Tongue (tissue), 2 donors: ENCODE data around the gene DDOST. TPM values are rescaled to one million over a fixed set of nuclear protein-coding genes. Genes with fewer than 3 reads are reported as not detected.
"Not testable (repeated sequence)": the region's sequence is repeated elsewhere in the genome, so short reads cannot be mapped to it uniquely, and the experiment has no call there.

Experiments
- DNase-seq: peaks from one replicate; pipeline ENCODE4 v3.0.0-alpha.2; 2015
- total RNA-seq: library from RNA; depleted of rRNA; stranded (reverse); fragments of >200 nt; gene quantifications from one replicate; pipeline ENCODE4 v1.2.3, GENCODE V29; 2014

The DDOST gene
- total RNA-seq, 1 donor from 2014 or later: 124 TPM

DNA sequence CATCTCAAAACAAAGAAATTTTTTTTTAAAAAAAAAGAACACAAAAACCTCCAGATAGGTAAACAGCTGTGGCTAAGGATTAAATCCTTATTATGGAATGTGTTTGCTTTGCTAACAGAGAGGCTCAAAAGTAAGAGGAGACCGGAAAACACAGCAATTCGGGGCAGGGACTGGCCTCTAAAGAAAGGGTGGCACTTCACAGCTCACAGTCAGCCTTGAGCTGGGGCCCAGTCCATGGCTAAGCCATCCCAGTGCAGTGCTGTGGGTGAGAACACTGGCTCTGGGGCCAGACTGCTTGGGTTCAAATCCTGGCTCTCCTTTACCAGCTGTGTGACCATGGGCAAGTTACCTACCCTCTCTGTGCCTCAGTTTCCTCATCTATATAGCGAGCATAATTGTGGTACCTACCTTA, 28.5 kb upstream of the DDOST start:
- no peak for DNase-seq

DNA sequence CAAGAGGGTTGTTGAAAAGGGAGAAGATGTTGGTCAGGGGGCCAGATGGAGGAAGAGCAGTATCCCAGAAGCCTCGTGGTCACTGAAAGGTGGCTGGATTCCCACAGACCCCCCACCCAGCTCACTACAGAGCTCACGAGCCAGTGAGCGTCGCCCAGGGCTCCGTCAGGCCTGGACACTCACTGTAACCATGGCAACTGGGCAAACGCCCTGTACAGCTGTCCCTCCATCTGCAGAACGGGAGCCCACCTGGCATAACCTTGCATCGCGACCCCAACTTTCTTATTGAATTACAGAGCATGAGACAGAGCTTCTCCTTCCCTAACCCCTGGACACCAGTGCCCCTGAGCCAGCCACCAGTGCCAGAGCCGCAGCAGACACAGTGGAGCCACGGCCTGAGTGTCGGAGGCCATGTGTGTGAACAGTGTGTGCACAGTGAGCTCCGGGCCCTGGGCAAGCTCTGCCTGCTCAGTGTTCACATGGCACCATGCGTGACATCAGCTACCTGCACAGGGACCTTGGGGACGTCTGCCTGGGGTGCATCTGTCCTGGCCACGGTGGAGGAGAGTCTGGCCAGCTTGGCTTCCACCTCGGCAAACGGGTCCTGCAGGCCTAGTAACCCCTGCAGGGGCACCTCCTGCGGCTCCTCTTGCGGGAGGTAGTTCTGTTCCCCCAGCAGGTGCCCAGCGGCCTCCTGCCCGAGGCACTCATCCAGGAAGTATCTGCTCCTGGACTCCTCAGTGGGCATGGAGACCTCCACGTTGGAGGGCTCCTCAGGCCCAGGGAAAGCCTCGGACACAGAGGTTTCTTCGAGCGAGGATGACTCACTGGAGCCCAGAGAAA, 25.9 kb upstream of the DDOST start:
- DNase-seq: no peak

DNA sequence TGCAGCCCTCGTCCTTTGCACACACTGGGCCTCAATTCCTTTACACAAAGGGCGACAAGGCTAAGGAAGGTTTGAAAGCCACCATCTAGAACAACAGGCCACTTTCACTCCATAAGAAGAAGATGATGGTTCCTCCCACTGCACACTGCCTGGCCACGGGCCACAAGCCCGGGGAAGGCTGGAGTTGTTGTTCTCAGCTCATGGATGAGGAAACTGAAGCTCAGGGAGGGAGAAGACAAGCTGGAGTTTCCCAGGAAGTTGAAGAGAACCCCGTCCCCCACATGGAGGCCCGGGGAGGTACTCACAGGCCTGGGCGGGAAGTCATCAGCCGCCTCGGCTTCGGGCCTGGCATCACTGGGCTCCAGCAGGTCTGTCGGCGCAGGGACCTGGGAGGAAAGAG, 24.6 kb upstream of the DDOST start:
- no peak for DNase-seq

DNA sequence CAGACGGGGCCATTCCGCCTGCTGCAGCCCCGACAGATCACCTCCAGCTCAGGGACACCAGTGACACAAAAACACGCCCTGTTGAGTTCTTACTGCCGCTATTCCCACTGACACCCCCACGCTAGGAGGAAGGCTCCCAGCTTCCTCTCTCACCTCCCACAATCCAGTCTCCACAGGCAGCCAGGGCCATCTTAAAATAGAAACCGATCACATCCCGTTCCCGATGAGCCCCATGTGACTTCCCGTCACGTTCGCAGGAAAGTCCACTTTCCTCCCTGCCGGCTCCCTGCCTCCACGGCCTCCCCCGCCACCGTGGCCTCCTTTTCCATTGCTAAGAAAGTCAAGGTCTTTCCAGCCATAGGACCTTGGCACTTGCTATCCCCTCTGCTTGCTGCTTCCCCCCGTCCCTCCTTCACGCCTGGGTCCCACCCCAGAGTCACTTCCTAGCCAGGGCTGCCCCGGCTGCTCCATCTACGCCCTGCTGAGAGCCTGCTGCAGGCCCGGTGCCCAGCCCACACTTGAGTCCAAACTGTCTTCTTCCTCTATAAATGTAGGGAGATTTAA, 24.0 kb upstream of the DDOST start:
- no peak for DNase-seq

DNA sequence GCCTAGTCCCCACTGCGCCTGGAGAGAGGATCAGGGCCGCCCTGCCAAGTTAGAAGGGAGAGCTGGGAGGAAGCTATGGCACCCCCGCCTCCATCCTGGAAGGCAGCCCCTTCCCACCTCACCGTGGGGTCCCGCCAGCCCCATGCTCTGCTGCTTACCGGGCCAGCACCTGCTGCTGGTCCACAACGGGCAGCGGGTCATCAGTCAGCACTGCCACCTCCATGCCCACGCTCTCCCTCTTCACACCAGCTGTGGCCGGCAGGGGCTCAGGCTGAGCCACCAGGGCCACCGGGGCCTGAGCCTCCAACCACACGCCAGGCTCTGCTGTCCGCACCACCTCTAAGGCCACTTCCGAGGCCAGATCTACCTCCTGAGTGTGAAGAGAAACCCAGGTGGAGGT, 23.5 kb upstream of the DDOST start:
- DNase-seq: no peak

DNA sequence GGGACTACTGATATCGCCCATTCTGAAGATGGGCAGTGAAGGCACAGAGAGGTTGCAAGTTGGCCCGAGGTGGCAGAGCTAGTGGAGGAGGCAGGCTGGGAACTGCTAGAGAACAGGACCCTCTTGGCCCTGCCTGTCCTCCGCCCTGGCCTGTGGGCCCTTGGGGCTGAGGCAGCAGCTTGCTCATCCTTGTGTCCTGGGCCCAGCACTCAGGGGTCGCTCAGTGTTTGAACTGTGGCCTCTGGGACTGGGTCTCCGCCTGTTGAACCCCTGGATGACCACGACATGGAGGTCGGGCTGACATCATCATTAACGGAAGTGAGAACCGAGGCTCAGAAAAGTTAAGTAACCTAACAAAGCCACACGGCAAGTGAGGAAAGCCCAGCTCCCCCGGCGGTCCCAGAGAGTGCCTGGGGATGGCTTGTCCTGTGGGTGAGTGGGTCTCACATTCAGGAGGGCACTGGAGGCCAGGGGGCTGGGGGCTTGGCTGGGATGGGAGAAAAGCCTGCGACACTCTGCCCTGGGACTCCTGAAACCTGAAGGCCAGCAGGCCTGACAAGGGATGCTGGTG, 23.0 kb upstream of the DDOST start:
- no peak for DNase-seq

DNA sequence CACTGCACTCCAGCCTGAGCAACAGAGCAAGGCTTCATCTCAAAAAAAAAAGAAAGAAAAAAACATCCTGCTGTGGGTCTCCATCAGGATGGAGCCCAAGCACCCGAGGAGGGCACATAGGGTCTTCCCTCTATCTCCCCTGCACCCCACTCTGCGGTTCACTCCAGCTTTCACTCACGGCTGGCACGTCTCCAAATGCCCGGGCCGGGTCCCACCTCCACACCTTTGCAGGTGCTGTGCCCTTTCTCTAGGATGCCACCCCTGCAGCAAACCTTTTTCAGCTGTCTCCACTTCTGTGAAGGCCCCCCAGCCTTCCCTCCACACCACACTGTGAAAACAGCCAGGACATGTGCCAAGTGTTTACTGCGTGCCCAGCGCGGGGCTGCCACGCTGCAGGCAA, 22.4 kb upstream of the DDOST start:
- no peak for DNase-seq

DNA sequence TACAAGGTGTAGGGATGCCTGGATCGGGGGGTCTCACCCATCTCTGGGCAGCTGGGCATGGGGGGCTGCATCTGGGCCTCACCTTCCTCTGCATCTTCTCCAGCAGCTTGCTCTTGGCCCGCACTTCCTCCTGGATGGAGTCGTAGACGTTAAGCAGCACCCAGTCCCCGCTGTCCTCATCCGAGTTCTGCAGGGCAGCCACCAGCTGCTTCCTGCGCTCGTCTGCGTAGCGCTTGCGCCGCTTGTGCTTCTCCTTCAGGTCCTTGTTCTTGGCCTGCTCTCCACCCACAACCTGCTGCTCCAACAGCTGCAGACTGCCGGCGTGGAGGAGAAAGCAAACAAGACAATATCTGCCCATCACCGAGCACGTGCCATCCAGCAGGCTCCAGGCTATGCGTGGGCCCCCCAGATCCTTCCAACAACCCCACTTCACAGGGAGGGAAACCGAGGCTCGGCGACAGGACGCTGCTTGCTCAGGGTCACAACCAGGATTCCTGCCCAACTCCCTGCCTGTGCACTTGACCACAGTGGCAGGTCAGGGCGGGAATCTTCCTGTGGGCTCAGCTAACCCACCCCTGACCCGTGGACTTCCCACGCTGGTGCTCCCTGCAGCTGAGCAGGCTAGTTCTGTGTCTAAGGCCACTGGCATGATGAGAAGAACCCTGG, 21.5 kb upstream of the DDOST start:
- DNase-seq: peak; percentile 34

DNA sequence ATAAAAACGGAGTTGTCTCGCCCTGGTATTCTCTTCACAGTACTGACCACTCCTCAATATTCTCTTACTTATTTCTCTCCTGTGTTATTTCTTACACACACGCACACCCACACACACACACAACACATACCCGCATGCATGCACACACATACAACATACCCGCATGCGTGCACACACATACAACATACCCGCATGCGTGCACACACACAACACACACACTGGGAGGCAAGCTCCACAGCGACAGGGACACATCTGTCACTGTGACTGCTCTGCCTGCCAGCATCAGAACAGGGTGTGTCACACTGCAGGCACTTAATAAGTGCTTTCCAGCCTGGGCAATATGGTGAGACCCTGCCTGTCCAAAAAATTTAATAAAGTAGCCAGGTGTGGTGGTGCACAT, 20.8 kb upstream of the DDOST start:
- no peak for DNase-seq

DNA sequence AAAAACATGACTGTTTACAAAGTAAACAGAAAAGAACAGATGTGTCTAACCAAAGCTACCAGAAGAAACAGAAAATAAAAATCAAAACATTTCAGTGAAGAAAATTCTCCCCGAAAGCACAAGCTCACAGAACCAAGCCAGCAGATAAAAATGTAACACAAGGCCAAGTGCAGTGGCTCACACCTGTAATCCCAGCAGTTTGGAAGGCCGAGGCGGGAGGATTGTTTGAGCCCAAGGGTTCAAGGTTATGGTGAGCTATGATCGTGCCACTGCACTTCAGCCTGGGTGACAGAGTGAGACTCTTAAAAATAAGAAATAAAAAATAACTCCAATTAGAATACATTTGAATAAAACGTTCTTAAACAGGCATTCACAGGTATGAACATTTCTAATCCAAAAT, 19.1 kb upstream of the DDOST start:
- DNase-seq: no peak

DNA sequence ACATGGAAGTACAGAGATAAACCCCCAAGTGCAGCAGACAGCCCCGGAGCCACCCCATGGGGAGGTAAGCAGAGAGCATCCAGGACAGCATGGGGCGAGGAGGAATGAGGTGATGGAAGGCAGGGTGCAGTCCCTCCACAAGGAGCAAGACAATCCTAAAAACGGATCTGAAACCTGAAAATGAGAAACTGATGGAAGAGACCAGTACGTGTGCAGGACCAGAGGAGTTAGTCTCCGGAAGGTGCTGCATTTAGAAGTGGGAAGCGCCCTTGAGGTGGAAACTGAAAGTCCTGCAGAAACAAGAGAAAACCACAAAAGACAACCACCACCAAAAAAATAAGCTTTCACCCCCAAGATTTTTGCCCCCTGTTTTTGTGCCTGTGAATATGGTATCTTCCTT, 17.4 kb upstream of the DDOST start:
- no peak for DNase-seq

DNA sequence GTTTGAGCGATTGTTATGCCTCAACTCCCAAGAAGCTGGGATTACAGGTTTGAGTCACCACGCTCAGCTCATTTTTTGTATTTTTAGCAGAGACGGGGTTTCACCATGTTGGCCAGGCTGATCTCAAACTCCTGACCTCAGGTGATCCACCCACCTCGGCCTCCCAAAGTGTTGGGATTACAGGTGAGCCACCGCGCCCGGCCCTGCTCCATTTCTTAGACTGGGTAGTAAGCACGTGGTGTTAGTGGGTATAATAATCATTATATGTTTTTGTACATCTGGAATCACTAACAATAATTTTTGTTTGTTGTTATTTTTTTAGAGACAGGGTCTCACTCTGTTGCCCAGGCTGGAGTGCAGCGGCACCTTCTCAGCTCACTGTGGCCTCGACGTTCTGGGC, 12.5 kb upstream of the DDOST start:
- not testable (repeated sequence) for DNase-seq

DNA sequence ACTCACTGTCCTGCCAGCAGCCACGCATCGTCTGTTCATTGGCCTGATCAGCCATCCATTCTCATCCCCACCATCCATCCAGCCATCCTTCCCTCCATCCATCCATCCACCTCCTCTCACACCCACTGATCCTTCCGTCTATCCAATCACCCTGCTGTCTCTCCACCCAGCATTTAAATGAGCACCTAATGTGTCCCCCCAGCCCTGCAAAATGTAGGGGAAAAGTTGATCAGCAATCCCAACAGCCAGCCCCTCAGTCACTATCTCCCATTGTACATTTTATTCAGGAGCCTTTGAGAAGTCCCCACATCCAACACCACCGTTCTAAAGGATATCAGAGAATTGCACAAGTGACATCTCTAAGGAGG, 11.1 kb upstream of the DDOST start:
- DNase-seq: no peak

DNA sequence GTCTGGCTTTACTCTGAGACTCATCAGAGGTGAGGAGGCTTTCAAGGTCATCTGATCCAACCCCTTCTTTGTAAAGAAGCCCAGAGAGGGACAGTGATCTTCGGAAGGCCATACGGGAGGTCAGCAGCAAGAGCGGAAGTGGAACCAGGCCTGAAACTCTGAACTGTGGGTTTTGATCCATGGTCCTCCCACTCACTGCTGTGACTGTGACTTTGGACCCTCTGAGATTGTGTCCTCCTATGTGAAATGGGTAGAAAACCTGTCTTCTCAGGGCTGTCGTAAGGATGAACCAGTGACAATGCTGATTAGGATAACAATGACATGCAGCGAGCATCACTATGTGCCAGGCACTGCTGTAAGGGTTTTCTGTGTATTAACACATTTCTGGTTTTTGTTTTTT, 9.8 kb upstream of the DDOST start:
- DNase-seq: no peak

DNA sequence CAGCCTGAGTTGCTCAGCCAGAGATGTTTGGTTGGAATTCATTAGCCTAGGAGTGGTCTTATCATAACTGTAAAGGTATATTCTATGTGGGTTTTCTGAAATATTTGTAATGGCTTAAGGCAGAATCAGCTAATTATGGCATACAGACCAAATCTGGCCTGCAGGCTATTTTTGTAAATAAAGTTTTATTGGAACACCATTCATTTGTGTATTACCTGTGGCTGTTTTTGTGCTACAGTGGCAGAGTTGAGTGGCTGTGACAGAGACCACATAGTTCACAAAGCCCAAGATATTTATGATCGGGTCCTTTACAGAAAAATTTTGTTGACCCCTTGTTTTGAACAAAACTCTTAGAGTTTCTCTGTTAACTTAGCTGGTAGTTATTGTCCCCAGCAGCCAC, 7.4 kb upstream of the DDOST start:
- DNase-seq: no peak

DNA sequence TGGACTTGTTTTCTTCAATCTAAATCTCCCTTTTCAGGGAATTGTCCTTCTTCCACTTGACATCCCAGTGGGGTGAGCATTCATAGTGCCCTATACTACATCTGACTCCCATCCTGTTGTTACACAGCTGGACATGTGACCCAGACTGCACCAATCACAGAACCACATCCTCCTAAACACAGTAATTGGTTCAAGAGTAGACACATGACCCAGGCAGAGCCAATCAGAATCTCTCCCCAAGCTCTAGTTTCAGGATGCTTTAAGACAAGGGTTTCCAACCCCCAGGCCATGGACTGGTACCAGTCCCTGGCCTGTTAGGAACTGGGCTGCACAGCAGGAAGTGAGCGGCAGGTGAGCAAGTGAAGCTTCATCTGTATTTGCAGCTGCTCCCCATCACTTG, 5.6 kb upstream of the DDOST start:
- DNase-seq: no peak

DNA sequence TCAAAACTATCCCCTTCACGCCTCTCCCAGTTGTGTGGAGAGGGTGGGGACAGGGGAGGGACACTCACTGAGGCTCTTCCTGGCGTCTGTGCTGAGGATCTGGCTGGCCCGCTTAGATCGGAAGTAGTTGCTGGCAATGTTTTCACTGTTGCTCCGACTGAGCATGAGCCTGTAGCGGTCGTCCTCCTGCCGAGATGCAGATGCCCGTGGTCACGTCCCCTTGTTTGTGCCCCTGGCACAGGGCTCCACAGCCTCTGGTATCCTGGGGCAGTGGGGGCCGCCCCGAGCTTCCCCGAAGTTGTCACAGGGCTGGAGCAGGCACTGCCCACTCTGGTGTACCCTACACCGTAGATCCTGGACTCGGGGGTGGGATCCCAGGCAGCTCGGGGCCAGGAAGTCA, 5.0 kb upstream of the DDOST start:
- no peak for DNase-seq

DNA sequence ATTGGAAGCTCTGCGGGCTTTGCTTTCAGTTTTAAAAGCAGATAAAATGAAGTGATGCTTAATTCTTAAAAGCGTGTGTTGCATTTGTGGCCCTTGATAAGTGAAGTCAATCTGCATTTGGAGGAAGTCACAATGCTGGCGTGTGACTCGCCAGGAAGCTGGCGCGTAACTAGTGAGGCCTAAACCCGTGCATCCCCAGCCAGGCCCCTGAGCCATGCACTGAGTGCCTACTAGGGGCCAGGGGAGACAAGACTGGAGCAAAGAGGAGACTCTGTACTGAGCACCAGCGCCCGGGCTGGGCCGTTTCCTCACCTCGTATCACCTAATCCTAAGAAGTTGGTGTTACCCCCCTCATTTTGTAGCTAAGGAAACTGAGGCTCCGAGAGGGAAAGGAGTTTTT, 4.6 kb upstream of the DDOST start:
- no peak for DNase-seq

DNA sequence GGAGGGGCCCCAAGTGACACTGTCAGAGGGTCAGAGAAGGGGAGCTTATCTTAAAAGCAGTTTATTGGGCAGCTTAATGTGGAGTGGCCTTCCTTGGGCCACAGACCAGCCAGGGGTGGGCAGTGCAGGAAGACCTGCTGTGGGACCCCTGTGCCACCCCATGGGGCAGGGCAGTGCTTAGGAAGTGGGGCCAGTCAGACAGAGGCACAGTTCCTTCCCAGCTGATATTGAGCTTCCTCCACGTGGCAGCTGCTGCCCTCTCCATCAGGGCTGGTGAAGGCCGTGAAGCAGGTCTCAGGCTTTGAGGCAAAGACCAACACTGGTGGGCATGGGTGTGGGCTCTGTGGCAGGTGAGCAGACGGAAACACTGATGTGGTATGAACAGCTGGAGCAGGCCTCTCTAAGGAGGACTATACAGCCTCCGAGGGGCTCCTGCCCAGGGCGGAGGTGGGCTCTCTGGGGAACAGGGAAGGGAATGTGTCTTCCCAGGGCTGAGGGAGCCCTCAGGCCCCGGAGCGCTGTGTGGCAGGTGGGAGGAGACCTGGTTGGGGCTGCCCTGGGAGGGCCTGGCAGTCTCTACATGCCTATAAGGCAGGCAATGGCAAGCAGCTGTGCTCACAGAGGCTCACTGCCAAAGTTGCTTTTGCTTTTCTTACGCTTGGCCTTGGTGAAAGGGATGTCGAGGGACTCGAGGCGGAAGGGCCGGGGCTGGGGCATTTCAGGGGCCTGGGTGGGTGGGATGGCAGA, 3.0 kb upstream of the DDOST start:
- peak; percentile 13 for DNase-seq

DNA sequence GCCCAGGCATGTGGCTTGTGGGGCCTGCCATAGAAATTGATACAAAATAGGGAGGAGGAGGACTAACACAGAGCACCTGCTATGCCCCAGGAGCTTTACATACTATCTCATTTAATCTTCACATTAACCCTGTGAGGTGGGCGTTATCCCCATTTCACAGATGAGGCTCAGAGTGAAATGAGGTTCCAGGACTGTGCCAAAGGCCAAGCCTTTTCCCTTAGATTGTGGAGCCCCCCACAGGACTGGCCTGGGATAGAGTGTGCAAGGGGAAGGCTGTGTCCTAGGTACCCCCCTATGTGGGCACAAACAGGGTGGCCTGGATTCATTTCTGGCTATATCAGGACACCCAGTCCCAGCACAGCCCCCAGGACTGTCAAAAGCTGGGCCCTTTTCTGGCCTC, 2.2 kb upstream of the DDOST start:
- no peak for DNase-seq

DNA sequence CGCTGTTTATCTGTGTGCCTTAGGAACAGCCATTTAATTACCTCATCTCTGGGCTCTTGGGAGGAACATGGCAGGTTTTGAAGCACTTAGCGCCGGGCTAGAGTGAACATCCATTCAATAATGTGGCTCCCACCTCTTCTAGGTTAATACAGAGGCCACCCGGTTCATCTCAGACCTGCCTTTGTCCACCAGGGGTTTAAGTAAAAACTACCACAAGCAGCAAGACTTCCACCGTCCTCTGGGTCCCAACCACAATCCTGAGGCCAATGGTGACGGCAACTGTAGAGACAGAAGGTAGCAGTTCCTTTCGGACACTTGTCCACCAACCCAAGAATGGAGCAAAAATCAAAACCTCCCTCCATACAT, 924 bp upstream of the DDOST start:
- no peak for DNase-seq

DNA sequence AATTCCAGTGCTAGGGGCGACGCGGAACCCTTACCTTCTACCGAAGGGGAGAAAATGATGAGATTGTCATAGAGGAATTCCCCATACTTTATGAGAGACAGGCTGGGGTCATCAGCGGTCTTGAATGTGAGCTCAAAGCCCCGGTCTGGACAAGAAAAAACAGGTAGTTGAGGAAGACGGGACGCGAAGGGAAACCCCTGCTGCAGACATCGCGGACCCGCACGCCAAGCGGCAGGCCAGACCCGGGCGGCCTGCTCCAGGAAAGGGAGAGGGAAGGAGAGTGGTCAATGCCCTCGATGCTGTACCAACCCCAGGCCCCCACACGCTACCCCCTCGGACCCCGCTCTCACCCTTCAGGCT, 342 bp downstream of the DDOST start:
- no peak for DNase-seq

DNA sequence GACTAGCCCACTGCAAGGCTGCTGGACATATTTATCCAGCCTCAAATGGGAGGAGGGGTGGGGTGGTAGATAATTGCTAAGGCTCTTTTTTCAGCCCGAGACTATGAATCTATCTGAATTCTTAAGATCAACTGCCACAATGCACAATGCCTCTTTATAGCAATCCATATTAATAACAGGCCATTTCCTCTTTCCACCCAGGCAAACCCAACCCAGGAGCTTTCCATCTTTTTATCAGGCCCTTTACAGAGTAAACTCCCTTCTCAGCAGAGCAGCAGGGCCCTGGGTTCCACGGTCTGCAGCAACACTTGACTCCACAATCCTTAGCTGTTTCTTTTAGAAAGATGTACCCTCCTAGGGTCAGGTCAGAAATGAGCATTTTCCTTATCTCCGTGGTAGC, 806 bp downstream of the DDOST start:
- DNase-seq: no peak
